ENCODE data around the gene CAMTA1. TPM values are rescaled to one million over a fixed set of nuclear protein-coding genes. Genes with fewer than 3 reads are reported as not detected.

The CAMTA1 gene
- total RNA-seq, 1 donor from 2014 or later: 67.9 TPM

DNA sequence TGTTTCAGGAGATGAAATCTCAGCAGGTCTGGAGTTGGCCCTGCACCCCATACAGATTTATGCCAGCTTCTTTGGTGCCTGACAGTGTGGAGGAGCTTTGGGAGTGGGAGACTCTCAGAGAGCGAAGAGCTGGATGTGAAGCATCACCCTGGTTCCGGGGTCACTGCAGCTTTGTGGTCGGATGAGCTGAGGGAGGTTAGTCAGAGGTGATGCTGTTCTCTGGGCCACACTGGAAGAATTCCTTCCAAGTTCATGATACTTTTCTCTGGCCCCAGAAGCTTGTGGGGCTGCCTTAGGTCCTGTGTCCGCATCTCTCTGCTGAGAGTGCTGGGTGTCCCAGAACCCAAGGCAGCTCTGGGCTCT is 467.8 kb downstream of the CAMTA1 start:
- no peak for DNase-seq (ENCODE audit: low spot score)

DNA sequence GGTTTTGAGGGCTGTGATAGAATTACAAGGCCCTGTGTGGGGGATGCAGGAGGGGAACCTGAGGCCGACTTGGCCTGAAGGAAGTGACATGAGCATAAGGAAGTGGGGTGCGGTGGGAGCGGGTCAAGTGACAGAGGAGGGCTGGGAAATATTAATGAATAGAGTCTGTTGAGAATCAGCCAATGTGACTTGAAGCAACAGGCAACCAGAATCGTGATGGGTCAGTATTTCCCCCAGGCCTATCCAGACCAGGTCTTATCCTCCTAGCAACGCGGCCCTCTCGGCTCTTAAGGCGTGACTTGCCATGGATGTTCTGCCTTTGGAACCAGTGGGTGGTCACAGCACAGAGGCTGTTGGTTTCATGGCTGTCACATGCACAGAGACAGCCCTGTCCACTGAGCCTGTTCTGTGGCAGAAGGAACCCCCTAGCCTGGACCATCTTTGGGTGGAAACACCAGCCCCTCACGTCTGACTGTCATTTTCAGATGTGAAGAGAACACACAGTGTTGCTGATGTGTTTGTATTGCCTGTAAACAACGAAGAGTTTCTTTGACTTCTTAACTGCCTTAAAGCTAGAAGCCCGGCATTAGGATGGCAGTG is 468.8 kb downstream of the CAMTA1 start:
- DNase-seq (ENCODE audit: low spot score): no peak

DNA sequence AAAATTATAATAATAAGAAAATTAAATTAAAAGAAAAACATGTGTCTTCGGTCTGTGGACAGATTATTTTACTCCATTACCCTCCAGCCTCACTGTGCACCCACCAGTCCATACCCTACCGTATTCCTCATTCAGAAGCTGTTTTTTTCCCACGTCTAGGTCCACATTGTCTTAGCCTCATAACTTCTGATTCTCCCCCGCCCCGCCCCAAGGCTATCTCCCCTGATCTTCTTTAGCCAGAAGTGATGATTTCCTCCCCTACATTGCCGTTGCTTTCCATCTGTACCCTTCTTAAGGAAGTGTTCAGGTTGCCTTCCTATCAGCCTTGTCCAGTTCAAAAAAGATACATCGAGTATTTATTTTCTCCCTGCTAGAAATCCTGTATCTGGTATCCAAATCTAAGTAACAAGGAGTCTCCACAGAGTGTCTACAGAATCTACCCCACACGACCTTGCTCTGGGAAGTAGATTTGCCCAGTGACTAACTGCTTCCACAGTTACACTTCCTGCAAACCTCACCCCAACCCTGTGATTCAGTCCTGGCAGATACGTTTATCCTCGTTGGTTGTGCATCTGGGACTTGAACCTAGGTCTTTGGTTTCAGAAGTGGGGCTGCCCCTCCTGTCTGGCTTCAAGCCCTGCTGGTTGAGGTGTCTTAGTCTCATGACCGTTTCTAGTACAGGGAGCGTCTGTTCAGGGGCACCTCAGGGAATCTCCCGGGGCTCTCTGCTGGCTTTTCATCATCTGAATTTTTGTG is 470.2 kb downstream of the CAMTA1 start:
- no peak for DNase-seq (ENCODE audit: low spot score)

DNA sequence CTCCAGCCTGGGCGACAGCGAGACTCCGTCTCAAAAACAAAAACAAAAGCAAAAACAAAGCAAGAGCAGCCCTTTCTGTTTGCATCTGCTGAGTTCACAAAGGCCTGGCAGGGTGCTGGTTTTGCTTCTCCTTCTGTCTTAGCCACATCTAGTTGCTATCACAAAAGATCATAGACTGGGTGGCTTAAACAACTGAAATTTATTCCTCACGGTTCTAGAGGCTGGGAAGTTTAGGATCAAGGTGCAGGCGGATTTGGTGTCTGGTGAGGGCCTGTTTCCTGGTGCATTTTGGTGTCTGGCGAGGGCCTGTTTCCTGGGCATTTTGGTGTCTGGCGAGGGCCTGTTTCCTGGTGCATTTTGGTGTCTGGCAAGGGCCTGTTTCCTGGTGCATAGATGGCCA is 471.3 kb downstream of the CAMTA1 start:
- DNase-seq (ENCODE audit: low spot score): no peak

DNA sequence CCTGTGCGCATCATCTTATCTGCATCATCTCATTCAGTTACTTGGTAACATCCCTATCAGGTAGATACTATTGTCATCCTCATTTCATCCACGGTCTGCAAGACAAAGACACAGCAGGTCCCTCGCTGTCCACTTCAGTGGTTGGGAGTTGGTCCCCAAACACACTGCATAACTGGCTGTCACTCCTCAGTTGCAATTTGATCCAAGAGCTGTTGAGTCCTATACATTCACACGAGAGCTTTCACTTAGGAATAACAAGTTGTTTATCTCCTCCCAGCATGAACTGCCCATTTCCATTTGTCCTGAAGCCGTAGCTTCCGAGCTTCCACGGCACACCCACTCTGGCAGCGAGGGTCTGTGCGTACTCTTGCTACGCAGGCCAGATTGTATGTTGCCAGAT is 472.0 kb downstream of the CAMTA1 start:
- DNase-seq (ENCODE audit: low spot score): no peak

DNA sequence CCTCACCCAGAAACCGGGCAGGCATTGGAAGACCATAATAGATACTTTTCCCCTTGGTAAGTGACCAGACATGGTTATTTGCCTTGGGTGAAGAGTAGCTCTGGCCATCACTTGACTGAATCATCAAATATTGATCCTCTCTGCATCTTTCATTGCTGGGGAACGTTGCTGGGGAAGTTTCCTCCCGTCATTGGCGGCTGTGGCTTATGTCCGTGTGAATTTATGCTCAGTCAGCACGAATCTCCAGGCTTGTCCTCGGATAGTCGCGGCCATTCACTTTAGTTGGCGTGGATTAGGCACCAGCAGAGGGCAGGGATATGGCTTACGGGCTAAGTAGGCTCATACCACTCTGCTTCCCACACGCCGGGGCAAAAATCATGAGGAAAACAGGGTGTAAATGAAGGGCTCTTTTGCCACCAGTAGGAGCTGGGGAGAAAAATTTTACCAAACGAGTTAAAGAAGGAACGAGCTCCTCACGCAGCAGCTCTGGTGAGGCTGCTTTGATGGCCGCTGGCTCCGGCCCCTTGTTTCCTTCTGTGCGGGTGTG is 473.4 kb downstream of the CAMTA1 start:
- no peak for DNase-seq (ENCODE audit: low spot score)

DNA sequence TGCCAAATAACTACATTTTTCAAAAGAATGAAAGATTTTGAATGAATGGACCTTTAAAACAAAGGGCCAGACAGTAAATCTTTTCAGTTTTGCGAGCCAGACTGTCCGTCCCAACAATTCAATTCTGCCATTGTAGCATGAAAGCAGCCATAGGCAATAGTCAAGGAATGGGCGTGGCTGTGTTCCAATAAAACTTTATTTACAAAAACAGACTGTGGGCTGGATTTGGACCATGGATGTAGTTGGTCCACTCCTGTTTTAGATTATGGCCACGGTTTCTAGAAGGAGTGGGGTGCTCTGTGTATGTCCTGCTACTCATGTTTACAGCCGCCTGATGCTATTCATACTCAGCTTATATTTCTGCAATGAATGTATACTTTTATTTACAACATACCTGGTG is 474.7 kb downstream of the CAMTA1 start:
- DNase-seq (ENCODE audit: low spot score): no peak

DNA sequence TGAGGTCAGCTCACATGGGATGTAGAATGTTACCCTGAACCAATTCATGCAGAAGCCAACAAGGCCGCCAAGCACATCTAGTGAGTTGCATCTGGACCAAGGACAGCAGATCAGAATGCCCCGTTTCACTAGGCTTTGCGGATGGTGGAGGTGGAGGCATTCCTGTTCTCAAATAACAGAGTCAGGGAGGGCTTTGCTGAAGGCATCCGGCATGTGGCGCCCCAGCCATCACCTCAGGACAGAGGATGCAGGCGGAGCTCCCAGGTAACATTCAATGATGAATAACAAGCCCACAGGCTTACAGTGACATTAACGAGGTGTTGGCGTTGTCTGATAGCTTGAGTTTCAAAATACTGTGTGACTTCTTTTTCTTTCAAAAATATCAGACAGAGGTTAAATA is 476.2 kb downstream of the CAMTA1 start:
- DNase-seq (ENCODE audit: low spot score): no peak

DNA sequence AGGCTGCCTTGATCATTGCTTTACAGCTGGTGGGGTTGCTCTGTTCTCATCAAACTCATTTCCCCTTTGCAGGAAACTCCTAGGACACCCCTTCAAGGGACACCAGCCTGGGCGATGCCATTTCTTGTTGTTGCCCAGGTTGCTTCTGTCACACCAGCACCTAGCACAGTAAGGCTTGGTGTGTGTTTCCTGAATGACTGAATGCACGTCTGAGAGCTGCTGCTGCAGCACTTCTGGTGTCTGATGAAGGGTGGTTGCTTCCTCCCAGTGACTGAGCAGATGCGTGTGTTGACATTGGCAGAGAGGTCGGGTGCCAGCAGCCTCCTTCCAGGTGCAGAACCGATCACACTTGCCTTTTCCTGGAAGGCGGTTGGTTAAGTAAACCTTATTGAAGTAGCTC is 477.4 kb downstream of the CAMTA1 start:
- peak; percentile 48 for DNase-seq (ENCODE audit: low spot score)

DNA sequence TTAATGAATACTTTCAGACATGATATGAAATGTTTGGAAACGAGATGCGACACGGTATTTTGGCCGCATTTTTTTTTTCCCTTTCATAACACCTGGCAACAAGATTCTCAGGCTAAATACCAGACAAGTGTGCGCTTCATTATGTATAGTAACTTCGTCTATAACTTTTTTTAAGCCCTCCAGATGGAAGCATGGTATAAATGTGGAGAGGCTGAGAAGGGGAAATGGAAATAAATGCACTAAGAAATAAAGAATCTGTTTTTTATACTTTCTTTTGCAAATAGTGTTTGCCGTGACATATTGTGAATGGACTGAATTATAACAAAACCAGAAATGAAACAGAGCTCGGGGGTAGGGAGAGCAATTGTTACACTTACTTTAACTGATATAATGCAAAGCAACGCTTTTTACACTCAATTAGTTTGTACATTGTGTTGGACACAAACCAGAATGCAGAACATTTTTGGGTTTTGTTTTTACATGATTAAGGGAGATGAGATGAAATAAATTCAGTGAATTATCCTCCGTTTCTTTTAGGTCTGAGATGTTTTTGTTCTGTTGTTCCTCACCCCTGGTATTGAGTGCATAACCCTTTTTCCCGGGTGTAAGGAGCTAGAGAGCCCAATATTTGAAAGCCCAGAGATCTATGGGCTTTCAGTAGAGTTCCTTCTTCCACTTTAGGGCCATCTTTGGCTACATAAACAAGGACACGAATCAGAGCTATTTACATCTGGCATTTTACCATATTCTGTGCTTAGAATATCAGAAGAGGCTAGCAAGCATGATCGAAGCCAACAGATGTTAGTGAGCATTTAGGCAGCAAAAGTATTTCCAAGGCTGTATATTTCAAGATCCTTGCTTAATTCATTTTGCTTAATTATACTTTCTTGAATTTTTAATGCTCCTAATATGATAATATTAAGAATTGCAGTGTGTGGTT is 478.0 kb downstream of the CAMTA1 start:
- DNase-seq (ENCODE audit: low spot score): no peak

DNA sequence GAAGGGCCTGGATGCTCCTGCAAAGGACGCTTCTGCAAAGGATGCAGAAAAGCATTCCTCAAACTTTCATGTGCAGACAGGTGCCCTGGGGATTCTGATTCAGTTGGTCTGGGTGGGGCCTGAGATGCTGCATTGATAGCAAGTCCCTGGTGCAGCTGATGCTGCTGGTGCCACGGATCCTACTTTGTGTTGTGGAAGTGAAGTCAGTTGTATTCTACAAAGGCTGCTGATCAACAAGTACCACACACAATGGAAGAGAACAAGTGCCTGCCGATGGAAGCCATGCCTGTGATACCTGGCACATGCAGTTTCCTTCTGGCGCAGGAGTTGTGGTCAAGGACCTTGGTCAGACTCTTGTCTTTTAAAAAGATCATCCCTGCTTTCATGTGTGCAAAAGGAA is 478.8 kb downstream of the CAMTA1 start:
- DNase-seq (ENCODE audit: low spot score): no peak

DNA sequence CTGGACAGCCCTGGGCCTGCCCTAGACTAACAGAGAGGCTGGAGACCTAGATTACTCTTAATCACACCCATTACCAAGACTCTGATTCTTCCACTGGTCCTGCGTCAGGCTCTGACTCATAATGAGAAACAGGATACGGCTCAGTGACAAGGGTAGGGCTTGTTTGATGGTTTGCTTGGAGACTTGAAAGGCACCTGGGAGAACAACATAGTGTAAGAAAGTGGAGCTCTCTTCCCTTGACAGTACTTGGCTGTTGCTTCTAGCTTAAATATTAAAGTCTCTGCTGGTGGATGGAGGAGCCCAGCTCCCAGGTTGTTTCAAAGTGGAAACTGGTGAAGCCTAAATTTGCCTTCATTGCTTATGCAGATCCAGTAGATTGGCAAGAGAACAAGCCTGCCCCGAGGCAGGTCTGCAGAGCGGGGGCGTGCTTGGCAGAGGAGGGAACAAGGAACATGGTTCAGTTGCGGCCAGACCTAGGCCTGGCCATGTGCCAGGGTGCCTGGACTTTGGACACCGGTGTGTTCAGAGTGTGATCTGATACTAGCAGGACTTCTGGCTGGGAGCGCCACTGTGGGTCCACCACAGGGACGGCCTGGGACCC is 480.6 kb downstream of the CAMTA1 start:
- peak; percentile 90 for DNase-seq (ENCODE audit: low spot score)

DNA sequence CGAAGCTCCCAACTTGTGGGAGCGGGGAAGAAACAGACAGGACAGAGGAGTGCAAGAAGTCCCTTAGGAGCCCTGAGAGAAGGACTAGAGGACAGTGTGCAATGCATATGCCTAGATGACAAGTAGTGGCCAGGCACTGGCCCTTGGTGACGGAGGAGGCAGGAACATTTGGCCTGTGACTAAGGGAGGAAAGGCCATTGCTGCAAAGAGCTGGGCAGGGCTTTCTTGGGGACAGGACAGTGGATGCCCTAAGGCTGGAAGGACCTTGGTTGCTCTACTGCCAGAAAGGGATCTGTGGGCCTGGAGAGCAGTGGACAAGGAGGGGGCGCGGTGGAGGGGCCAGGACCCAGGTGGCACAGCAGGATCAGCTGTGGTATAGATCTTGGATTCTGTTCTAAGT is 481.3 kb downstream of the CAMTA1 start:
- DNase-seq (ENCODE audit: low spot score): no peak

DNA sequence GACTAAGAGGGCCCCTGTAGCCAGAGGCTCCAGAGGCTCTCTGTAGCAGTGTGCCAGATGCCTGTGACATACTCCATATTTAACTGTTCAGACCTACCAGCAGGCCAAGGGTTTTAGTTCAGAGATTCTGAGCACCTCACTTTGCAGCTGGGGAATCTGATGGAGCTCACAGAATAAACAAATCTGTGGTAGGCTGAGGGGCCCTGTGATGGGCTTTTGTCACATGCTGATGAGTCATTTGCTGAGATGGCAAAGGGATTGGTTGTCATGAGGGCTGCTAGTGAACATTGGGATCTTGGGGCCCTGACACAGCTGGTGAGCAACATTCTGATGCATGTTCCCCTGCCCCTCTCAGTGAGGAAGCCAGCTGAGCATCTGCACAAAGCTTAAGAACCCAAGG is 482.2 kb downstream of the CAMTA1 start:
- no peak for DNase-seq (ENCODE audit: low spot score)

DNA sequence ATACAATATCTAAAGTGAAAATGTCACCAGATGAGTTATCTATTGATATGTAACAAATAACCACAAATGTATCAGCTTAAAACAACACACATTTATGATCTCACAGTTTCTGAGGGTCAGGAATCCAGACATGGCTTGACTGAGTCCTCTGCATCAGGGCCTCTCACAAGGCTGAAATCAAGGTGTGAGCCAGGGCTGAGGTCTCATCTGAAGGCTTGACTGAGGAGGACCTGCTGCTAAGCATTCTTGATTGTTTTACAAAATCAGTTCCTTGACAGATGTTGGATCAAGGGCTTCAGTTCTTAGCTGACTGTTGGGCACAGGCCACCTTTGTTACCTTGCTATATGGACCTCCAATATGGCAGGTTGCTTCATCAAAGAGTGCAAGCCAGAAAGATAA is 483.7 kb downstream of the CAMTA1 start:
- peak; percentile 1 for DNase-seq (ENCODE audit: low spot score)

DNA sequence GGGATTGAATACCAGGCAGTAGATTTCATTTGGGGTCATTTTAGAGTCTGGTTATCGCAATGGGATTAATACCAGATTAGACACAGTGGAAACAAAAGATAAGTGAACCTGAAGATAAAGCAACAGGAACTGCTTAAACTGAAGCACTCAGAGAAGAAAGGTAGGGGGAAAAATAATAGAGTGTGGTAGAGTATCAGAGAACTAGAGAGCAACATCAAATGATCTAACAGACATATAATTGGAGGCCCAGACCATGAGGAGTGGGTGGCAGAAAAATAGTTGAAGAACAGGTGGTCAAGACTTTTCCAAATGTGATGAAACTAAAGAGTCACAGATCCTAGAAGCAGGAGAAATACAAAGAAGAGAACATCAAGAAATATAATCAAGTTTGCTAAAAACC is 484.3 kb downstream of the CAMTA1 start:
- no peak for DNase-seq (ENCODE audit: low spot score)

DNA sequence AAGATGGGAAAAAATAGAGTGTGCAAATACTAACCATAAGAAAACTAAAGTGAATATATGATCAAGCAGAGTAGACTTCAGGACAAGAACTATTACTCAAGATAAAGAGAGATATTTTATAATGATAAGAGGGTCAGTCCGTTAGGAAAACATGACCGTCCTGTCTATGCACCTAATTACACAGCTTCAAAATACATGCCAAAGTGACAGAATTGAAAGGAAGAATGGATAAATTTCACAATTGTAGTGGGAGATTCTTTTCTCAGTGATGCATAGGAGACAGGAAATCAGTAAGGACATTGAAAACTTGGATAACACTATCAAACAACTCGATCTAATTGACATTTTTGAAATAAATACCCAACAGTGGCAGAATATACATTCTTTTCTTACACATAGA is 489.0 kb downstream of the CAMTA1 start:
- no peak for DNase-seq (ENCODE audit: low spot score)

DNA sequence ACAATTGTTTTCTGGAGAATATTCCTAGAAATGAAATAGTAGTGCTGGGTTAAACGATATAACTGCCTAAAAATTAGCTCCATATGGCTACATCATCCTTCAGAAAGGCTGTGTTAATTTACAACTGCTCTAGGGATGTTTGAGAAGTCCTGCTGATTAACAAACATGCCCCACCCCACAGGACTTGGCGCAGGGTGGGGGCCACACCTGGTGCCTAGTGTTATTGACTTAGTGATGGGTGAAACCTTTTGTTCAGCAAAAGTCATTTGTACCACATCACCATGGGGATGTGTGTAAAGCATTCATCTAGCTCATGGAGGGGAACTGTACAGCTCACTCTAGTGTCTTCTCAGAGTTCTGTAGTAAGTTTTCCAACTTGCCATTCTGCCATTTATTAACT is 492.8 kb downstream of the CAMTA1 start:
- DNase-seq (ENCODE audit: low spot score): peak; percentile 48

DNA sequence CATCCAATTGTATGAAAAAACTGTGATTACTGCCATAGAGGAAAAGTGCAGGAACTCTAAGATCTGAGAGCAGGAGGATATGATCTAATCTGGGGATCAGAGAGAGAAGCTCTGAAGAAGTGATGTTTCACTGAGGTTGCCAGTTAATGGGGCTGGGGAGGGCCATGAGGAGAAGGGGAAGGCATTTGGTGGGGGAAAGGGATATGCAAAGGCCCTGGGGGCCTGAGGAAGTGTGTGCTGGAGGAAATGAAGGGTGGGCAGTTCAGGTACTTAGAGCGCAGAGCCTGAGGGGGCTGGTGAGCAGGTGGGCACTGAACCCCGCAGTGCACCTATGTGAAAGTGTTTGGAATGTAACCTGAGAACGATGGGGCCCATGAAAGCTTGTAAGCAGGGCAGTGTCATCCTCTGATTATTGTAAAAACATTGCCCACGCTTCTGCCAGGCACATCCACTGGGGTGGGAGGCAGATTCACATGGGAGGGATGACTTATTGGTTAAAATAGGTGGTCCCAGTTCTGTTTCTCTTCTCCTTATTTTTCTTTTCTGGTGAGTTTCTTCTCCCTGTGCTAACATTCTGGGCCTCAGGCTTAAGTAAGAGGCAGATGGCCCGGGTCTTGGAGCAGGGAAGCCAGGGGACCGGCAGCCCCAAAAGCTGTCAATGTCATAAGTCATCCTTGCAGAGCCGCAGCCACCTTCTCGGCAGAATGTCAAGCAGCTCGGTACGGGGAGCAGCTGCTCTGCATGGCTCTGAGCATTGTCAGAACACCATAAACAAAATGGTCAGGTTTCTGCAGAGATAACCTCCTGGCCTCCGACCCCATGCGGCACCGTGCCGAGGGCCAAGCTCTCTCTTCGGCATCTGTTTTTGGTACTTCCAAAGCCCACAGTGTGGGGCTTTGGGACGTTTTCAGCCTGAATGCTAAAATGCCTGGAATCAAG is 493.8 kb downstream of the CAMTA1 start:
- peak; percentile 9 for DNase-seq (ENCODE audit: low spot score)

DNA sequence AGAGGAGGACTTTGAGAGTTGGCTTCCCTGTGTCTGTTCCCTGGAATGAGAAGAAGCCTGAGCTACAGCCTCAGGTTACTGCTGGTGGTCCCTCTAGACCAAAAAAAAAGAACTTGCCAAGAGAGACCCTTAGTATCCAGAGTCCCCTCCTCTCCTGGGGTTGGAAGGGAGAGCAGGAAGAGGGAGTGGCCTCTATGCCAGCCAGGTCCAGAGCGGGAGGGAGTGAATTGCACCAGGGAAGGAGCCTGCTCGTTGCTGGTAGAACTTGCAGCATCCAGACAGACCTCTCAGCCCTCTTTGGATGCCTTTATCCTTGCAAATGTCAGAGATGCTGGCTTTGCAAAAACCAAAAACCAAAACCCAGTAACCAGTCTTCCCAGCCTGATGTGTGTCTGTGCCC is 494.5 kb downstream of the CAMTA1 start:
- DNase-seq (ENCODE audit: low spot score): peak; percentile 1

Data from mucosa of gallbladder (tissue), 1 donor.